ENCODE results near the gene DUOX1. TPM values are rescaled to one million over a fixed set of nuclear protein-coding genes. Genes with fewer than 3 reads are reported as not detected.

The DUOX1 gene
- total and polyA plus RNA-seq, 7 donors, result under 0.01 to 1.7 (median 0.79) TPM; not detected in 3

- Histone ChIP-seq H3K4me1 (peaks cover 0 to 20% (median 17%) of the 10 kb centered on the region in 4 donors), H3K4me3 (no peak overlapping the region), H3K9me3 (no peaks in the 10 kb centered on the region), H3K36me3 (no peaks in the 10 kb centered on the region), H3K27ac (no peak overlapping the region), H3K27me3 (peaks cover 26 to 75% (median 34%) of the 10 kb centered on the region in 3 donors)
- 96% methylated on average over 10 of the region's 10 CpGs for WGBS, 2 donors
- intact Hi-C loops (cut with DNase I), result no loop called here
- no peak for TF ChIP-seq POLR2AphosphoS5 (IDR thresholded peaks at IDR 0.05)
- TF ChIP-seq CTCF (IDR thresholded peaks at IDR 0.05), result no peak
- TF ChIP-seq POLR2A (IDR thresholded peaks at IDR 0.05), result no peak
- no peak for TF ChIP-seq EP300 (IDR thresholded peaks at IDR 0.05)
- no peak for DNase-seq
Measured at GRCh38 chr15:45120081-45120972, 9.5 kb upstream of the DUOX1 start.

- Histone ChIP-seq H3K4me3 (no peak overlapping the region), H3K36me3 (no peaks in the 10 kb centered on the region), H3K4me1 (peaks cover 0 to 19% (median 17%) of the 10 kb centered on the region in 4 donors), H3K9me3 (no peaks in the 10 kb centered on the region), H3K27me3 (peaks cover 19 to 74% (median 27%) of the 10 kb centered on the region in 3 donors), H3K27ac (no peak overlapping the region)
- no peak for DNase-seq
- intact Hi-C loops (cut with DNase I), result no loop called here
- TF ChIP-seq CTCF (IDR thresholded peaks at IDR 0.05), result no peak
- no peak for TF ChIP-seq POLR2AphosphoS5 (IDR thresholded peaks at IDR 0.05)
- TF ChIP-seq POLR2A (IDR thresholded peaks at IDR 0.05), result no peak
- no peak for TF ChIP-seq EP300 (IDR thresholded peaks at IDR 0.05)
- WGBS, 2 donors, result 88 to 91% methylated on average over 3 of the region's 3 CpGs
Measured at GRCh38 chr15:45121020-45121419, 8.8 kb upstream of the DUOX1 start.

- Histone ChIP-seq H3K27ac (no peak overlapping the region), H3K27me3 (peaks cover 12 to 70% (median 19%) of the 10 kb centered on the region in 3 donors), H3K4me1 (peaks cover 0 to 12% (median 10%) of the 10 kb centered on the region in 4 donors), H3K4me3 (no peak overlapping the region), H3K9me3 (no peaks in the 10 kb centered on the region), H3K36me3 (no peaks in the 10 kb centered on the region)
- 61 to 67% methylated on average over 9 of the region's 9 CpGs for WGBS, 2 donors
- DNase-seq, result no peak
- TF ChIP-seq POLR2AphosphoS5 (IDR thresholded peaks at IDR 0.05) (no peak), POLR2A (IDR thresholded peaks at IDR 0.05) (no peak), EP300 (IDR thresholded peaks at IDR 0.05) (no peak), CTCF (IDR thresholded peaks at IDR 0.05) (no peak)
- intact Hi-C loops (cut with DNase I), result no loop called here
Measured at GRCh38 chr15:45121706-45122417, 7.9 kb upstream of the DUOX1 start.

- H3K27me3 ChIP-seq, result peaks cover 4 to 70% (median 13%) of the 10 kb centered on the region in 3 donors
- H3K9me3 ChIP-seq, result no peaks in the 10 kb centered on the region
- no peak overlapping the region for H3K4me3 ChIP-seq
- DNase-seq, result no peak
- H3K27ac ChIP-seq, result no peak overlapping the region
- intact Hi-C loops (cut with DNase I), result no loop called here
- peaks cover 0 to 3% (median 2%) of the 10 kb centered on the region in 4 donors for H3K4me1 ChIP-seq
- TF ChIP-seq CTCF (IDR thresholded peaks at IDR 0.05), result no peak
- no peak for TF ChIP-seq EP300 (IDR thresholded peaks at IDR 0.05)
- TF ChIP-seq POLR2A (IDR thresholded peaks at IDR 0.05), result no peak
- no peak for TF ChIP-seq POLR2AphosphoS5 (IDR thresholded peaks at IDR 0.05)
- WGBS, 2 donors, result 89% methylated on average over 7 of the region's 7 CpGs
- no peaks in the 10 kb centered on the region for H3K36me3 ChIP-seq
Measured at GRCh38 chr15:45122719-45123118, 7.1 kb upstream of the DUOX1 start.

Measured in sigmoid colon (tissue), 7 donors.